ENCODE data around the gene BTBD1. TPM values are rescaled to one million over a fixed set of nuclear protein-coding genes. Genes with fewer than 3 reads are reported as not detected.
"Not testable (repeated sequence)": the region's sequence is repeated elsewhere in the genome, so short reads cannot be mapped to it uniquely, and the experiment has no call there.

BTBD1 gene
- total RNA-seq, 1 donor from 2014 or later, result 53.2 TPM

- peak; percentile 90 for DNase-seq (ENCODE audit: extremely low spot score, unreplicated experiment)
- H3K4me1 Mint-ChIP-seq (ENCODE audit: unreplicated experiment), result peaks cover 34% of the 10 kb centered on the region
- peak; percentile 91 for TF ChIP-seq CTCF (IDR thresholded peaks at IDR 0.05)
- no peaks in the 10 kb centered on the region for H3K9me3 Mint-ChIP-seq (ENCODE audit: unreplicated experiment)
- H3K36me3 Mint-ChIP-seq (ENCODE audit: unreplicated experiment), result peaks cover 13% of the 10 kb centered on the region
- peak overlapping the region; percentile 91 for H3K4me3 Mint-ChIP-seq (ENCODE audit: unreplicated experiment)
- H3K27me3 Mint-ChIP-seq (ENCODE audit: unreplicated experiment), result no peaks in the 10 kb centered on the region
- peak overlapping the region; percentile 91 for H3K27ac Mint-ChIP-seq (ENCODE audit: unreplicated experiment)
Observed at GRCh38 chr15:83010709-83011270, 56.3 kb downstream of the BTBD1 start.

GRCh38 chr15:83000672-83001031 lies 66.4 kb downstream of the BTBD1 start:
- H3K4me3 Mint-ChIP-seq (ENCODE audit: unreplicated experiment); H3K36me3 Mint-ChIP-seq (ENCODE audit: unreplicated experiment); H3K4me1 Mint-ChIP-seq (ENCODE audit: unreplicated experiment); H3K9me3 Mint-ChIP-seq (ENCODE audit: unreplicated experiment); H3K27ac Mint-ChIP-seq (ENCODE audit: unreplicated experiment); H3K27me3 Mint-ChIP-seq (ENCODE audit: unreplicated experiment): not testable (repeated sequence)
- peak; percentile 44 for DNase-seq (ENCODE audit: extremely low spot score, unreplicated experiment)

- peaks cover 6% of the 10 kb centered on the region for H3K4me1 Mint-ChIP-seq (ENCODE audit: unreplicated experiment)
- H3K27ac Mint-ChIP-seq (ENCODE audit: unreplicated experiment), result no peak overlapping the region
- no peaks in the 10 kb centered on the region for H3K36me3 Mint-ChIP-seq (ENCODE audit: unreplicated experiment)
- H3K9me3 Mint-ChIP-seq (ENCODE audit: unreplicated experiment), result no peaks in the 10 kb centered on the region
- H3K27me3 Mint-ChIP-seq (ENCODE audit: unreplicated experiment), result no peaks in the 10 kb centered on the region
- H3K4me3 Mint-ChIP-seq (ENCODE audit: unreplicated experiment), result peak overlapping the region; percentile 69
- peak; percentile 70 for TF ChIP-seq CTCF (IDR thresholded peaks at IDR 0.05)
- peak; percentile 44 for DNase-seq (ENCODE audit: extremely low spot score, unreplicated experiment)
Observed at GRCh38 chr15:82999905-83000671, 67.0 kb downstream of the BTBD1 start.

- TF ChIP-seq CTCF (IDR thresholded peaks at IDR 0.05), result no peak
- peak; percentile 23 for DNase-seq (ENCODE audit: extremely low spot score, unreplicated experiment)
- Mint-ChIP-seq H3K4me1 (ENCODE audit: unreplicated experiment) (peaks cover 6% of the 10 kb centered on the region), H3K9me3 (ENCODE audit: unreplicated experiment) (no peaks in the 10 kb centered on the region), H3K27me3 (ENCODE audit: unreplicated experiment) (no peaks in the 10 kb centered on the region), H3K27ac (ENCODE audit: unreplicated experiment) (no peak overlapping the region), H3K36me3 (ENCODE audit: unreplicated experiment) (no peaks in the 10 kb centered on the region), H3K4me3 (ENCODE audit: unreplicated experiment) (no peak overlapping the region)
Observed at GRCh38 chr15:82999426-82999825, 67.6 kb downstream of the BTBD1 start.

- Mint-ChIP-seq H3K4me1 (ENCODE audit: unreplicated experiment) (peaks cover 6% of the 10 kb centered on the region), H3K36me3 (ENCODE audit: unreplicated experiment) (peaks cover 4% of the 10 kb centered on the region), H3K27ac (ENCODE audit: unreplicated experiment) (no peak overlapping the region), H3K4me3 (ENCODE audit: unreplicated experiment) (no peak overlapping the region), H3K27me3 (ENCODE audit: unreplicated experiment) (no peaks in the 10 kb centered on the region), H3K9me3 (ENCODE audit: unreplicated experiment) (no peaks in the 10 kb centered on the region)
- no peak for TF ChIP-seq CTCF (IDR thresholded peaks at IDR 0.05)
- no peak for DNase-seq (ENCODE audit: extremely low spot score, unreplicated experiment)
Observed at GRCh38 chr15:82995938-82996337, 71.1 kb downstream of the BTBD1 start.
